Measurements from ENCODE around the gene COL4A6. TPM values are rescaled to one million over a fixed set of nuclear protein-coding genes. Genes with fewer than 3 reads are reported as not detected.
A peak's percentile ranks its signal among the peaks of the same experiment; 100 is the strongest.
"Not testable (repeated sequence)": the region's sequence is repeated elsewhere in the genome, so short reads cannot be mapped to it uniquely, and the experiment has no call there.

The COL4A6 gene
- total RNA-seq, 1 experiment from 2014 or later = 177 TPM

GRCh38 chrX:108412783-108413182, 25.4 kb downstream of the COL4A6 start:
- DNase-seq (ENCODE audit: extremely low read depth, low read depth) = no peak

- peak; percentile 83 for DNase-seq (ENCODE audit: extremely low read depth, low read depth)
Observed at GRCh38 chrX:108399418-108400165, 38.6 kb downstream of the COL4A6 start.

DNA sequence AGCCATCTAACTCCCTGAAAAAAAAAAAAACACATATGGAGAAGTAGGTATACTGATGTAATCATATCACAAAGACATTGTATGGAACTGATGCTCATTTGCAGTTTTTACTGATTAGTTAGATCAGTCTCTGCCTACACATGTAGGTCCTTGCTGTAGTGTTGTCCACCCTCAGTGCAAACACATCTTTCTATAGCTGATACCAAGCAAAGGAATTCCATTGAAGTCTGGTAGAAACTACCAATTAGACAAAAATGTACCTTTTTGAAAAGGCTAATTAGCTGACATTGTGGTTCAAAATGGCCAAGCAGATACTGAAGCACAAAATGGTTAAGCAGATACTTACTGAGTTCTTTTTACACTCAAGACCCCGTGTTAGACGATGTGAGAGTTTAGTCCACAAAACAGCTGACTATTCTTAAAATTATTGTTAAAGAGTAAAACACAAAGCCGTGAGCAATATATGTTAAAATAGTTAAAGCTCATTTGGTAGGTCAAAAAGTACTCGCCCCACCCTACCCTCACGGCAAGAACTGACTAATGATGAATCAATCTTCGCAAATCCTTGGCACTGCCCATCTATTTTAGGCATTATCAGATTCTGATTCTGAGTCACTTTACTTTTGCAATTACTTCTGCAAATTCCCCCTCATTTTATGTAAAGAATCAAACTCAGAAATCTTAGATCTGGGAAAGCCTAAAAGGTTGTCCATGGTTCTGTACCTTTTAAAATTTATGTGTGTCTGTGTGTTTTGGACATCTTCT, 40.4 kb downstream of the COL4A6 start:
- peak; percentile 80 for DNase-seq (ENCODE audit: extremely low read depth, low read depth)

DNA sequence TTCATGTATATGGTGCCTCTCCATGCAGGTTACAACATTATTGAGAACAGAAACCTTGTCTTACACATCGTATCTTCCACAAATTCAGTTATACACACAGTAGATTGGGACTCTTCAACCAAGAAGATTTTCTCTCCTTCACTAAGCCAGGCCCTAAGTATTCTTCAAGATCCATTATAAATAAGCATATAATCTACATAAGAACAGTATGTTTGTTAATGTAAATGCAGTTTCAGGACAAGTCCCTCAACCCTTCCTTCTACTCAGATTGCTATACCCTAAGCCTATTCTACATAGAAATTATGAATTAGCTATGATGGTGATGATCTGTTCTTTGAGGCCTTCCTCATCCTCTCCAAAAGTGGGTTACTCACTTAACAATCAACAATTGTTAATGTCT, 41.2 kb downstream of the COL4A6 start:
- no peak for DNase-seq (ENCODE audit: extremely low read depth, low read depth)

GRCh38 chrX:108396188-108396891, 41.9 kb downstream of the COL4A6 start:
- DNase-seq (ENCODE audit: extremely low read depth, low read depth) = peak; percentile 86

DNA sequence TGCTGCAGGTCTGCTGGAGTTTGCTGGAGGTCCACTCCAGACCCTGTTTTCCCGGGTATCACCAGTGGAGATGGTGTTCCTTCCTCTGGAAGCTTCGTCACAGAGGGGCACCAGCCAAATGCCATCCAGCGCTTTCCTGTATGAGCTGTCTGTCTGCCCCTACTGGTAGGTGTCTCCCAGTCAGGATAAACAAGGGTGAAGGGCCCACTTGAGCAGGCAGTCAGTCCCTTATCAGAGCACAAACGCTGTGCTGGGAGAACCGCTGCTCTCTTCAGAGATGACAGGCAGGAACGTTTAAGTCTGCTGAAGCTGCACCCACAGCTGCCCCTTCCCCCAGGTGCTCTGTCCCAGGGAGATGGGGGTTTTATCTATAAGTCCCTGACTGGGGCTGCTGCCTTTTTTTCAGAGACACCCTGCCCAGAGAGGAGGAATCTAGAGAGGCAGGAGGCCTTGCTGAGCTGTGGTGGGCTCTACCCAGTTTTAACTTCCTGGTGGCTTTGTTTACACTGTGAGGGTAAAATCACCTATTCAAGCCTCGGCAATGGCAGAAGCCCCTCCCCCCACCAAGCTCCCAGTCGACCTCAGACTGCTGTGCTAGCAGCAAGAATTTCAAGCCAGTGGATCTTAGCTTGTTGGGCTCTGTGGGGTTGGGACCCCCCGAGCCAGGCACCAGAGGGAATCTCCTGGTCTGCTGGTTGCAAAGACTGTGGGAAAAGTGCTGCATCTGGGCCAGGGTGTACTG, 47.1 kb downstream of the COL4A6 start:
- not testable (repeated sequence) for DNase-seq (ENCODE audit: extremely low read depth, low read depth)

- DNase-seq (ENCODE audit: extremely low read depth, low read depth) = no peak
Observed at GRCh38 chrX:108384783-108385182, 53.4 kb downstream of the COL4A6 start.

GRCh38 chrX:108380222-108380621, 58.0 kb downstream of the COL4A6 start:
- DNase-seq (ENCODE audit: extremely low read depth, low read depth) = no peak

DNA sequence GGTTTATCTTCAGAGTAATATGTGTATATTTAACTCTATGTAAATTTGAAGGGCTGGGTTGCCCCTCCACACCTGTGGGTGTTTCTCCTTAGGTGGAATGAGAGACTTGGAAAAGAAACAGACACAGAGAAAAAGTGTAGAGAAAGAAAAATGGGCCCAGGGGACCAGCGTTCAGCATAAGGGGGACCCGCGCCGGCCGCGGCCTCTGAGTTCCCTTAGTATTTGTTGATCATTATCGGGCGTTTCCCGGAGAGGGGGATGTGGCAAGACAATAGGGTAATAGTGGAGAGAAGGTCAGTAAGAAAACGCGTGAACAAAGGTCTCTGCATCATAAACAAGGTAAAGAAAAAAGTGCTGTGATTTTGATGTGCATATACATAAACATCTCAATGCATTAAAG, 61.4 kb downstream of the COL4A6 start:
- not testable (repeated sequence) for DNase-seq (ENCODE audit: extremely low read depth, low read depth)

DNA sequence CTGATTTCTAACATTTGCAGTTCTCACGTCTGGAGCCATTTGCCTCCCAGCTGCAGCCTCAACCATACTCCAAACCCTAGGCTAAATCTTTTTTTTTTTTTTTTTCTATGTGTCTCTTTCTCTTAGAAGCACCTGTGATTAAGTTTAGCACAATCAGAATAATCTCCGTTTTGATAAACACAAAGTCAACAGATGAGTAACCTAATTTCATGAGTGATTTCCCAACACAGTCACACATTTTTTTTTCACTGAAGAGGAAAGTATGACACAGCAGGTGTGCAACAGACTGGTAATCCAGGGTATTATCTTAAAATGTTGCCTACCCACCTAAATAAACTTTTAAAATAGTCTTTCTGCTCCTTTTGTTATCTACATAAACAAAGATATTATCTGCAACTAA, 62.6 kb downstream of the COL4A6 start:
- peak; percentile 49 for DNase-seq (ENCODE audit: extremely low read depth, low read depth)

- DNase-seq (ENCODE audit: extremely low read depth, low read depth) = no peak
Observed at GRCh38 chrX:108366644-108367406, 71.4 kb downstream of the COL4A6 start.

- DNase-seq (ENCODE audit: extremely low read depth, low read depth) = no peak
Observed at GRCh38 chrX:108362026-108362425, 76.2 kb downstream of the COL4A6 start.

DNA sequence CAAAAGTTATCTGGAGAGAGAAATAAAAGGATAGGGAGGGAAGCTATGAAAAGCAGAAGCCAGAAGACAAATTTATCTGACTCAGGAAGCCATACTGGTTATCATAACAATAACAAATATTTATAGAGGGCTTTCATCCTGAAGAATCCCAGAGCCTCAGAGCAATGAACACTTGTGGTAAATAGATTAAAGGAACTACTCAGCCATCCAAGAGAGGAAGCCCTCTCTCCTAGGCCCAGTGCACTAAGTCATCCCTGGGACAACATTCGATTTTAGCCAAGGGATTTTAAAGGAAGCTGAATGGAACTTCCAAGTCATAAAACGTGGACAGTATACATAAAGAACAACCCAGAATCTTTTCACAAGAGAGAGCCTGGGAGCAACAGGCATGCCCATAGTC, 76.9 kb downstream of the COL4A6 start:
- no peak for DNase-seq (ENCODE audit: extremely low read depth, low read depth)

GRCh38 chrX:108359806-108360602, 78.2 kb downstream of the COL4A6 start:
- DNase-seq (ENCODE audit: extremely low read depth, low read depth) = no peak

DNA sequence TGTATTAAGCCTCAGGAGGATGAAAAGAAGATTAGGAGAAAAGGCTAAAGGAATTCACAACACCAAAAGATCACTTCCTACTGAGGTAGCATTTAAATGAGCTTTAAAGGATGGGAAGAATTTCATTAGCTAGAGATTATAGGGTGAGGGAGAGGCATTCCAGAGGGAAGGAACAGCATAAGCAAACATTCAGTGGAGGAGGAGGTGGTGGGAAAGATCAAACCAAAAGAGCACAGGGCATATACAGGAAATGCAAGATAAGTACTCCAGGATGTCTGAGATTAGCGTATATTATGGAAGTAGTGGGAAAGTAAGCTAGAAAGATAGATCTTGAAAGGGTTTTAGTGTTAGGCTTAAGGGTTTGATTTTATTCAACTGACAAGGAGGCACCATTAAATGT, 84.8 kb downstream of the COL4A6 start:
- DNase-seq (ENCODE audit: extremely low read depth, low read depth) = no peak

- no peak for DNase-seq (ENCODE audit: extremely low read depth, low read depth)
Observed at GRCh38 chrX:108349210-108349609, 89.0 kb downstream of the COL4A6 start.

DNA sequence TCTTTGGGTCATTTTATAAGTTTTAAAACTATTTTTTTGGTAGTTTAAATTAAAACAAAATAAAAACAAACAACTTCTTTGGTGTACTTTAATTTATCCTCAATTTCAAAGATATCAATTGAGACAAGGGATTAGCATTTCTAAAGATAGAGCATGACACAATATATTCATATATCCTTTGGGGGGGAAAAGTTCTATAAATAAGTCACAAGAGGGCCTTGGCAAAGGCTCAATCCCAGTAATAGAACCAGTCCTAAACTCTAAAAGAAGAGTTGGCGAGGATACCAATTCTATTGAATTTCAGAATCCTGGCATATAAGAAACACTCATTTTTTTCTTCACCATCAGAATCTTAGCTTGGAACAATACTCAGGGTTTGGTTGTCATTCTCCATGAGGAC, 89.7 kb downstream of the COL4A6 start:
- no peak for DNase-seq (ENCODE audit: extremely low read depth, low read depth)

DNA sequence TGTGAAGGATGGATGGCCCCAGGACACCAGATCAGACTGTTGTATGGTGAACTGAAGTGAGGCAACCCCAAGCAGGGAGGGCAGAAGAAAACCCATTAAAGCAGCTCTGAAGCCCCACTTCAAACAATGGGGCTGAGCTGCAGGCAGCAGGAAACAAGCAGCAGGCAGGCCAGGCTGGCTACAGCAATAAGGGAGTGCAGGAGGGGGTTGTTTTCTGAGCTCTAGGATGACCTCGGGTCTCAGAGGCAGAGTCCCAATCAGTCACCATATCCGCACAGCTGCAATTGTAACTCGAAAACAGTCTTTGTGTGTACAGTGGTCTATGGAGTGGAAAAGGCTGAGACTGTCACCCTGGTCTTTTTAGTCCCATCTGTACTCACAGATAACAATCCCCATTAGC, 90.4 kb downstream of the COL4A6 start:
- DNase-seq (ENCODE audit: extremely low read depth, low read depth) = no peak

- no peak for DNase-seq (ENCODE audit: extremely low read depth, low read depth)
Observed at GRCh38 chrX:108344216-108344615, 94.0 kb downstream of the COL4A6 start.

All from NCI-H460 (cell line).